Measurements from ENCODE around the gene CCDC7. TPM values are rescaled to one million over a fixed set of nuclear protein-coding genes. Genes with fewer than 3 reads are reported as not detected.
"Not testable (repeated sequence)": the region's sequence is repeated elsewhere in the genome, so short reads cannot be mapped to it uniquely, and the experiment has no call there.

Gene CCDC7
- total and polyA plus RNA-seq, 2 experiments from 2014 or later = 2.2 TPM

GRCh38 chr10:32738958-32739357, 293.0 kb downstream of the CCDC7 start:
- Histone ChIP-seq H3K9me3 (ENCODE audit: low read depth) (no peaks in the 10 kb centered on the region), H3K9me2 (ENCODE audit: insufficient read depth) (no peaks in the 10 kb centered on the region), H3K36me3 (ENCODE audit: low read depth) (no peaks in the 10 kb centered on the region), H3K27me3 (replicated peaks; ENCODE audit: insufficient read depth) (no peaks in the 10 kb centered on the region), H3F3A (ENCODE audit: insufficient read depth) (no peaks in the 10 kb centered on the region), H3K9ac (no peak overlapping the region), H3K27ac (no peak overlapping the region), H3K79me2 (ENCODE audit: insufficient read depth) (no peaks in the 10 kb centered on the region), H3K4me2 (ENCODE audit: unreplicated experiment) (no peak overlapping the region), H2AFZ (no peak overlapping the region), H4K20me1 (ENCODE audit: insufficient read depth) (no peaks in the 10 kb centered on the region), H3K4me1 (ENCODE audit: insufficient read depth) (no peaks in the 10 kb centered on the region), H3K4me3 (no peak overlapping the region)
- WGBS, 2 experiments (ENCODE audit: low coverage in 1 of 2, low lambda C conversion rate in 2 of 2, missing lambda C conversion rate in 2 of 2) = 64 to 68% methylated on average over 3 of the region's 3 CpGs
- in situ Hi-C loops (cut with MboI) = no loop called here
- DNase-seq = no peak
- no peak for TF ChIP-seq EZH2 (IDR thresholded peaks at IDR 0.05; ENCODE audit: insufficient read depth, poor library complexity, severe bottlenecking)
- TF ChIP-seq EZH2phosphoT487 (IDR thresholded peaks at IDR 0.05; ENCODE audit: insufficient read depth, low read depth) = no peak

GRCh38 chr10:32744321-32744720, 298.4 kb downstream of the CCDC7 start:
- Histone ChIP-seq H3K4me3 (no peak overlapping the region), H3K4me2 (ENCODE audit: unreplicated experiment) (no peak overlapping the region), H3K9ac (no peak overlapping the region), H2AFZ (no peak overlapping the region), H4K20me1 (ENCODE audit: insufficient read depth) (no peaks in the 10 kb centered on the region), H3K27me3 (replicated peaks; ENCODE audit: insufficient read depth) (no peaks in the 10 kb centered on the region), H3K79me2 (ENCODE audit: insufficient read depth) (no peaks in the 10 kb centered on the region), H3K36me3 (ENCODE audit: low read depth) (no peaks in the 10 kb centered on the region), H3K9me3 (ENCODE audit: low read depth) (no peaks in the 10 kb centered on the region), H3K9me2 (ENCODE audit: insufficient read depth) (no peaks in the 10 kb centered on the region), H3F3A (ENCODE audit: insufficient read depth) (no peaks in the 10 kb centered on the region), H3K4me1 (ENCODE audit: insufficient read depth) (no peaks in the 10 kb centered on the region; the same call in 1 of the 2 replicates), H3K27ac (no peak overlapping the region)
- TF ChIP-seq EZH2 (IDR thresholded peaks at IDR 0.05; ENCODE audit: insufficient read depth, poor library complexity, severe bottlenecking) (no peak), EZH2phosphoT487 (IDR thresholded peaks at IDR 0.05; ENCODE audit: insufficient read depth, low read depth) (no peak)
- WGBS, 2 experiments (ENCODE audit: low coverage in 1 of 2, low lambda C conversion rate in 2 of 2, missing lambda C conversion rate in 2 of 2) = 83 to 95% methylated on average over 1 of the region's 1 CpG
- DNase-seq = no peak
- in situ Hi-C loops (cut with MboI) = no loop called here

- H3K4me2 ChIP-seq (ENCODE audit: unreplicated experiment) = no peak overlapping the region
- in situ Hi-C loops (cut with MboI) = no loop called here
- no peak for TF ChIP-seq EZH2 (IDR thresholded peaks at IDR 0.05; ENCODE audit: insufficient read depth, poor library complexity, severe bottlenecking)
- TF ChIP-seq EZH2phosphoT487 (IDR thresholded peaks at IDR 0.05; ENCODE audit: insufficient read depth, low read depth) = no peak
- no peaks in the 10 kb centered on the region for H3F3A ChIP-seq (ENCODE audit: insufficient read depth)
- WGBS, 2 experiments (ENCODE audit: low coverage in 1 of 2, low lambda C conversion rate in 2 of 2, missing lambda C conversion rate in 2 of 2) = 77 to 84% methylated on average over 3 of the region's 3 CpGs
- no peak overlapping the region for H3K9ac ChIP-seq
- H4K20me1 ChIP-seq (ENCODE audit: insufficient read depth) = no peaks in the 10 kb centered on the region
- H3K4me3 ChIP-seq = no peak overlapping the region
- no peaks in the 10 kb centered on the region; the same call in 1 of the 2 replicates for H3K4me1 ChIP-seq (ENCODE audit: insufficient read depth)
- H3K27me3 ChIP-seq (replicated peaks; ENCODE audit: insufficient read depth) = no peaks in the 10 kb centered on the region
- H2AFZ ChIP-seq = no peak overlapping the region
- no peaks in the 10 kb centered on the region for H3K79me2 ChIP-seq (ENCODE audit: insufficient read depth)
- DNase-seq = no peak
- no peak overlapping the region for H3K27ac ChIP-seq
- H3K9me3 ChIP-seq (ENCODE audit: low read depth) = no peaks in the 10 kb centered on the region
- H3K36me3 ChIP-seq (ENCODE audit: low read depth) = no peaks in the 10 kb centered on the region
- H3K9me2 ChIP-seq (ENCODE audit: insufficient read depth) = no peaks in the 10 kb centered on the region
Observed at GRCh38 chr10:32746869-32747268, 300.9 kb downstream of the CCDC7 start.

- Histone ChIP-seq H2AFZ (no peak overlapping the region), H3K4me1 (ENCODE audit: insufficient read depth) (no peaks in the 10 kb centered on the region), H3K4me3 (no peak overlapping the region), H3K79me2 (ENCODE audit: insufficient read depth) (no peaks in the 10 kb centered on the region), H3K27ac (no peak overlapping the region), H4K20me1 (ENCODE audit: insufficient read depth) (no peaks in the 10 kb centered on the region), H3K9me3 (ENCODE audit: low read depth) (no peaks in the 10 kb centered on the region), H3K36me3 (ENCODE audit: low read depth) (no peaks in the 10 kb centered on the region), H3K27me3 (replicated peaks; ENCODE audit: insufficient read depth) (no peaks in the 10 kb centered on the region), H3K9ac (no peak overlapping the region), H3K9me2 (ENCODE audit: insufficient read depth) (no peaks in the 10 kb centered on the region), H3F3A (ENCODE audit: insufficient read depth) (no peaks in the 10 kb centered on the region), H3K4me2 (ENCODE audit: unreplicated experiment) (no peak overlapping the region)
- 58 to 63% methylated on average over 4 of the region's 4 CpGs for WGBS, 2 experiments (ENCODE audit: low coverage in 1 of 2, low lambda C conversion rate in 2 of 2, missing lambda C conversion rate in 2 of 2)
- DNase-seq = no peak
- in situ Hi-C loops (cut with MboI) = no loop called here
- no peak for TF ChIP-seq EZH2phosphoT487 (IDR thresholded peaks at IDR 0.05; ENCODE audit: insufficient read depth, low read depth)
- TF ChIP-seq EZH2 (IDR thresholded peaks at IDR 0.05; ENCODE audit: insufficient read depth, poor library complexity, severe bottlenecking) = no peak
Observed at GRCh38 chr10:32751582-32751981, 305.6 kb downstream of the CCDC7 start.

- H3K9me3 ChIP-seq (ENCODE audit: low read depth); H3K36me3 ChIP-seq (ENCODE audit: low read depth); H3K4me1 ChIP-seq (ENCODE audit: insufficient read depth); H3K9me2 ChIP-seq (ENCODE audit: insufficient read depth); DNase-seq; H3K27me3 ChIP-seq (replicated peaks; ENCODE audit: insufficient read depth); H3K4me2 ChIP-seq (ENCODE audit: unreplicated experiment); H3K9ac ChIP-seq; H4K20me1 ChIP-seq (ENCODE audit: insufficient read depth); H3K4me3 ChIP-seq; H2AFZ ChIP-seq; in situ Hi-C loops (cut with MboI); H3K27ac ChIP-seq; H3K79me2 ChIP-seq (ENCODE audit: insufficient read depth); H3F3A ChIP-seq (ENCODE audit: insufficient read depth): not testable (repeated sequence)
- WGBS, 2 experiments (ENCODE audit: low coverage in 1 of 2, low lambda C conversion rate in 2 of 2, missing lambda C conversion rate in 2 of 2) = 73 to 76% methylated on average over 5 of the region's 5 CpGs
Observed at GRCh38 chr10:32754900-32755299, 309.0 kb downstream of the CCDC7 start.

All from GM23248 (cell line).